Fibroblast of peridontal ligament (primary cell): ENCODE results near the gene SDCCAG8.

Experiments used
- DNase-seq: peaks from one replicate; pipeline ENCODE4 v3.0.0-alpha.2; 2010; ENCODE audit errors: extremely low read depth

SDCCAG8 gene

DNA sequence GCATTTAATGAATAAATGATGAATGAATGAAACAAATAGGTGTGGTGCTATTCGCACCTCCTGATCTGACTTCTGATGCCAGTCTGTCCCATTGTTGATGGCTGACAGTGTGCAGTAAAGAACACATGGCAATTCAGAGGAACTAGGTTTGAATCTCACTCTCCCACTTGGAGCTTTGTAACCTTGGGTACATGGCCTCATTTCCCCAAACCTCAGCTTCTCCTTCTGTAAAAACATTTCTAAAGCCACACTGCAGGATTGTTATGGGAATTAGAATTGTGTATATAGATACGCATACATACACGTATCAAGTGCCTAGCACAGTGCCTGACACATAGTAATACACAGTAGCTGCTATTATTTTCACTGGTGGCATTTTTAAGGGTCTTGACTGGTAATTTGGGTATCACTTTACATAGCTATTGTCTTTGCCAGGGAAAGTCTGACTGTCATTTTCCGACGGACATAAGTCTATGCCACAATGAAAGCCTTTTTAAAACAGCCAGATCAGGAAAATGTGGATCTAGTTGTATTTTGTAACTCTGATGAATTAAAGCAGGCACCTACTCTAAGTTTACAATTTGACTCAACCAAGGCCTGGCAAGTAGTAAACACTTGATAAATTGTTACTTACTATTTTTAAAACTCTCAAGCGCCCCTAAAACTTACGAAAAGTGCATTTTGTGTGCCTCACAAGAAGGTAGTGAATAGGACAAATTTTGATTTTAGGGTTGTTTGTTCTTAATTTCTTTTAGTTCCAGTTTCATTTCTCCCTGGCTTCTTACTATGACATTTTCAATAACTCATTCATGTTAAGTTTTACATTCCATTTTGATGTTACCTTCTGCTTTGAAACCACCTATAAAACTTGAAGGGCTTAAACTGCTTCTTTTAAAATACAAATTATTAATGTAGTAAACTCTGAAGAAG, 164.4 kb downstream of the SDCCAG8 start:
- peak; percentile 27 for DNase-seq

DNA sequence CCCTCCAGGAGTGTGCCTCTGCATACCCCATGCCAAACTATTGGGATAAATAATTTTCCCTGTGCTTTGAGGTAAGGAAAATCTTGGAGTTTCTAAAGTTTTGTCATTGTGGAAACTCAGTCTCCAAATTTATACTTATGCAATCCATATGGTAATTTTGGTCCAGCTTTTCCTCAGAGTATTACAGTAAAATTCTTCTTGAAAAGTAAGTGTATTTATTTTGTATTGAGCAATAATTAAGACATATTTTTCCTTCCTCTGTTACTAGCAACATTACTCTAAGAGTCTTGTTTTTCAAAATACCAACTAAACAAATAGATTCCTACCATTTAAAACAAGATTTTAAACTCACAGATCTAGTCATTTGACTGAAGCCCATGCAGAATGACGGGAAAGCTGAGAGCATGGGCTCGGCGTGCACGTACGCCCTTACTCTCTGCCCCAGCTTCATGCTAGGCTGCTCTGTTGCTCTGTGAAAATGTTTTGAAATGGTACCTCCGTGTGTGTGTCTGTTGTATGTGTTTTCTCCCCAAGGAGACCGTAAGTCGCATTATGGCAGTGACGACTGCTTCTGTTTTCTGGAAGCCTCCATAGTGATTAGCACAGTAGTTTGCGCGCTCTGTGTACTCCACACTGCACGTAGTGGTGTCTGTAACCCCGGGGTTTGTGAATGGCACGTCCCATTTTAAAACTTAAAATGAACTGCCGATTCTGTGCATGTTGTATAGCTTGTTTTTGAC, 165.3 kb downstream of the SDCCAG8 start:
- peak; percentile 37 for DNase-seq

DNA sequence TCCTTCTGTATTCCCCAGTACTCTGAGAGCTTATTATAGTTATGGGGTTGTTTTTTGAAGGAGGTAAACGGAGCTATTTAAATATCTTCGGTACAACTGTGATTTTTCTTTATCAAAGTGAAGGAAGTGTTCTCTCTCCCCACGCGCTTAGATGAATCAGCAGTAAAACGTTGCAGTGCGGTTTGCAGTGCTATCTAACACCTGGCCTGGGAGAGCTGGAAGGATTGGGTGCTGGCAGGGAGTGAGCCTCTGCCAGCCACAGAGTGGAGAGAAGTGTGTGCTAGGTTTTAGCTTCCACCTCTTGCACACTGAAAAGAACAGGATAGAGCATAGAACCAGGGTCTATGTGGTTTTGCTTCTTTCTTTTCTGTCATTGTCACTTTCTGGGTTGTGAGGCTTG, 165.9 kb downstream of the SDCCAG8 start:
- DNase-seq, result peak; percentile 75

DNA sequence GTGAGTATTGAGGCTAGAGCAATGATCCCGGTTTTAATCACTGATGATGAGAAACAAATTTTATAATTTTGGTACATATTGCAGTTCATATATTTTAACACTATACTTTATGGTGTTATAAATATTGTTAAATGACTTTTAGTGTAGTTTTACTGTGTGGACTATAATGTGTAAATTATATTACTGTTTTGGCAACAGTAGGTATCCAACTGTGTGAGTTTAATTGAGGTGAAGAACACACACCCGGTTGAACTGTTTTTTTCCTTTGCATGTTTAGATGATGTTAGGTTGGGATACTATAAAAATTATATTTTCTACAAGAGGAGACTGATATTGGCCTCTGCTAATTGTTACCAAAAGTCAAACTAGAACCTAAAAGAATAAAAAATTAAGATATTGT, 166.5 kb downstream of the SDCCAG8 start:
- no peak for DNase-seq

DNA sequence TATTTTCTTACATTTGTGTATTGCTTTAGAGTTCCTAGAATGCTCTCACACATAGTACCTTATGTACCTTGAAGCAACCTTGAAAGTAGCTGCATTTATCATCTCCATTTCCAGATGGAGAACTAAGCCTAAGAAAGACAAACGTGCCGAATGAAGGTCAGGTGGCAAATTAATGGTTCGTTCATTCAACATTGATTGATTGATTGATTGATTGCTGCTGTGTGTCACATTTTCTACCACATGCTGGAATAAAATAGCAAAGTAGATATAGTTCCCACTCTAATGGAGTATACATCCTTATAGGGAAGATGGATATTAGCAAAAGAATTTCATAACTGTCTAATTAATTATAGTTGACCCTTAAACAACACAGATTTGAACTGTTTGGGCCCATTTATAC, 172.2 kb downstream of the SDCCAG8 start:
- DNase-seq, result no peak

DNA sequence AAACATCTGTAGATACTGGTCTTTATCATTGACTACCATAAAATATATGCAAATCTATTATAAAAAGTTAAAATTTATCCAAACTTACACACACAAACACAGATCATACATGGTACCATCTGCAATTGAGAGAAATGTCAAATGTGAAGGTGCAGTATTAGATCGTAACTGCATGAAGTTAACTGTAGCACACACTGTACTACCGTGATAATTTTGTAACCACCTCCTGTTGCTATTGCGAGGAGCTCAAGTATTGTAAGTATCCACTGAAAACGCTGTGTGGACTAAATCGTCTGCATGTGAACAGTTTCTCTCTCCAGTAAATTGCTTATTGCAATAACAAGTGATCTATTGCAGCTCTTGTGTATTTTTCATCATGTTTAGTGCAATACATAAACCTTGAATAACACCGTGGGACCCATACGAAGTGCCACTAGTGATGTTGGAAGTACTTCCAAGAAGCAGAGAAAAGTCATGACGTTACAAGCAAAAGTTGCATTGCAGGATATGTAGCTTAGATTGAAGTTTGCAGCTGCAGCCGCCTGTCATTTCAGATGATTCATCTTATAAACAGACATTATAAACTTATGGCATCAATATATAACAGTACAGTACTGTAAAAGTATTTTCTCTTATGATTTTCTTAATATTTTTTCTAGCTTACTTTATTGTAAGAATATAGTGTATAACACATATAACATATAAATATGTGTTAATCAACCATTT, 172.9 kb downstream of the SDCCAG8 start:
- DNase-seq, result no peak

DNA sequence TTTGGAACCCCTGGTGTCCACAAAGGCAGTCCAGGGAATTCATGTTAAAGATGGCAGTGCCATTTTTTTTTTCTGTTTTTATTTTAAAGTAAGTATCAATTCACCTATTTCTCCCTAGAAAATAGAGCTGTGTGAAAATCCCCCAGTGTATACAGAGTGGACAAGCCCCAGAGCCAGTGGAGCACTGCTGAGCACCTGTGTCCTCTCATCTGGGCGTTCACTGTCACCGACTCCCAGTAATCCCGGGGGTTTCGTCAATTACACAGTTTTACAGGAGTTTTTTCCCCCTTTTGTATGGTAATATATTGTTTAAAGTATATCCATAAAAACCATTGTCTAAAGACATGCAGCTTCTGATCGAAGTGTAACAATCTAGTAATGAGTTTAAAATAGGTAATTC, 175.8 kb downstream of the SDCCAG8 start:
- DNase-seq, result no peak

DNA sequence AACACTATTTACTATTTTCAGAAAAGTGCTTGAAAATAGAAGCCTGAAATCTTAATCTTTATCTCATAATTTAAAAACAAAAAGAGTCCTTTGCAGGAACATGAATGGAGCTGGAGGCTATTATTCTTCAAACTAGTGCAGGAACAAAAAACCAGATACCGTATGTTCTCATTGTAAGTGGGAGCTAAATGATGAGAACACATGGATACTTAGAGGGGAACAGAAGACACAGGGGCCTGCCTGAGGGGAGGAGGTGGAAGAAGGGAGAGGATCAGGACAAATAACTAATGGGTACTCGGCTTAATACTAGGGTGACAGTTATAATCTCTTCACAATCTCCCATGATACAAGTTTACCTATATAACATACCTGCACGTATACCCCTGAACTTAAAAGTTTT, 176.3 kb downstream of the SDCCAG8 start:
- no peak for DNase-seq

DNA sequence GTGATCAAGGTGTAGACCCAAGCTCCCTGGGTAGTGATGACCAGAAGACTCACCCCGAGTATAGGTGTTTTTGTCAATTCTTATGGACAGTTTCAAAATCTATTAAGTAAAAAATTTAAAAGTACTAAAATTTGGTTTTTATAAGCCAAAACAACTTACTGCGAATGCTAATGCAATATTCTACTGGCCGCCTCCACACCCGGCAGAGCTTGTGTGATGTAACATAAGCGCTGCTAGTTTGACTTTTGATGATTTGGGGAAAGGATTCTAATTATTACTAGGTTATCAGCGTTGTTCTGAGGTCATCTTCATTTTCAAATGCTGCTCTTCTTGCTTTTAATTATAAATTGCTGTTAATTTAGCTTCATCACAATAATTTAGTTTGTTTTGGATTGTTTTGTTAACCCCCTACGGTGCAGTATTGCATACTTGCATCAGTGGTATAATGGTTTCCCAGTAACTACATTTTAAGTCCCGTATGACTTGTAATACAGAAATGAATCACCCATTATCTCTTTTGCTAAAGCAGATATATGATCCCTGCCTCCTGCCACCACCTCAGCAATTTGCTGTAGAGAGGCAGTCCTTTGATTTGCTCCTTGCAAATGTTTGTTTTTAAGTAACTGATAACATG, 178.0 kb downstream of the SDCCAG8 start:
- peak; percentile 45 for DNase-seq

DNA sequence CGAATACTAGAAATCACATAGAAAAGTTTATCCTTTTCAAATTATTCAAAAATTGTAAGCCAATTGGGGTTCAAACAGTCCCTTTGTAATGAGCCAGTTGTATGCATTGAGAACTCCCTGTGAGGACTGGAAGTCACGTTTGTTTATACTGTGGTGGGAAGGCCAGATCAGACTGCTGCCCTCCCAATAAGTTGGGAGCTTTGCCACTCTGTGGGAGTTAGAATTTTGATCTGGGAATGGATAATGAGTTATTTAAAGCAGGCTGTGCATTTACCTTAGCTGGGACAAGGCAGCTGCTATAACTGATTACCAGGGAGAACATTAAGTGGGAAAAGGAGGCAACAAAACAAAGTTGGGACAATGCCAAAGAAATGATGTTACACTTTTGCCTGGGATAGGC, 178.8 kb downstream of the SDCCAG8 start:
- peak; percentile 67 for DNase-seq

DNA sequence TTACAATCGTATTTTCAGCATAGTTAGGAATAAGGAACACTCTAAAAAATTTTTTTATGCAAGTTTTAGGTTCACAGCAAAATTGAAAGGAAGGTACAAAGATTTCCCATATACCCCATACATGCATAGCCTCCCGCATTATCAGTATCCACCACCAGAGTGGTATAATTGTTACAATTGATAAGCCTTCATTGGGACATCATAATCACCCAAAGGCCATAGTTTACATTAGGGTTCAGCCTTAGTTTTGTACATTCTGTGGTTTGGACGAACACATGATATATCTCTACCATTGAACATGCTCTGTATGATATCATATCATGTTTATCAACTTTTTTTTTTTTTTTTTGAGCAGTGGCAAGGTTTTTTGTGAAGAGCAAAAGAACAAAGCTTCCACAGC, 180.0 kb downstream of the SDCCAG8 start:
- no peak for DNase-seq

DNA sequence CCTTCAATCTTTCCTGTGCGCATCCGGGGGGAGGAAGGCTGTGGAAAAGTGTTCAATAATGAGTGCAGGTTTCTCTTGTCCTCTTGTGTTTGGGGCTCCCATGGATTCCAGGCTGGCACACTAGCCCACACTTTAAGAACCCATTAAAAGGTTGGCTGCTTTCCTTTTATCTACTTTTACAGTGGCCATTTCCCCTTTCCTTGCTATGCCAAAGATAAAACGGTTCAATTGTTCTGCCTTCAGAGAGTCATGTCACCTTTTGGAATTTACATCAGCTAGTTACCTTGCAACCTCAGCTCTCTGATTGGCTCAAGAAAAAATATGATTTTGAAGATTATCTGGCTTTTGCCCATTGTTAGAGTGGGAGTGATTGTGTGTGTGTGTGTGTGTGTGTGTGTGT, 182.3 kb downstream of the SDCCAG8 start:
- no peak for DNase-seq

DNA sequence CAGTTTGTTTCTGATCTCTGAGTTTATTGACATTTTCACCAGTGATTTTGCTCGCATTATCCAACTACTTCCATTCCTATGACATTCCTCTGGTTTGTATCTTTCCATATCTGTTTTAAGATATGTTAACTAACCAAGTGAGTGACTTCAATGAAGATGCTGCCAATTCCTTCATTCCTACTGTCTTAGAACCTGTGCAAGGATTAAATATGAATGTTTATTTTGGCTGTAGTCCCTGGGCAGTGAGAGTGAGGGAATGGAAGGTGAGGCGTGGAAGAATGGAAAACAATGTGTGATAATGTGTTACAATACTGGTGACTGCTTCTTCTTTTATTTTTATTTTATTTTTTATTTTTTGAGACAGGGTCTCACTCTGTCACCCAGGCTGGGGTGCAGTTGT, 183.0 kb downstream of the SDCCAG8 start:
- no peak for DNase-seq

DNA sequence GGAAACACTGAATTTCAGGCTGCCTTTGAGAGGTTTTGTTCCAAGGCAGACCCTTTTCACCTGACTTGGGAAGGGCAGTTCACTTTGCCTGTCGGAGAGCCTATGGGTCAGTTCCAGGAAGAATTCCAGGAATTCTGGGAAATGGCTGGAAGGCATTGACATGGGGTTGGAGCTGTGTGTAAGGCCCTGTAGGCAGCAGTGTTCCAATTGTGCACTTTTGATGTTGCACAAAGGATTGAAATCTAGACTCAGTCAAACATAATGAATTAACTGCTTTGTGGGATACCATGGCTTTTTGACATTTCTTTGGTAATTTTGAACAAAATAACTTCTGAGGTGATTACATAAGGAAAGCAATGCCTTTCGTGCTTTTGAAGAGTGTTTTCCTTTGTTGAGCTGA, 184.6 kb downstream of the SDCCAG8 start:
- DNase-seq, result no peak

DNA sequence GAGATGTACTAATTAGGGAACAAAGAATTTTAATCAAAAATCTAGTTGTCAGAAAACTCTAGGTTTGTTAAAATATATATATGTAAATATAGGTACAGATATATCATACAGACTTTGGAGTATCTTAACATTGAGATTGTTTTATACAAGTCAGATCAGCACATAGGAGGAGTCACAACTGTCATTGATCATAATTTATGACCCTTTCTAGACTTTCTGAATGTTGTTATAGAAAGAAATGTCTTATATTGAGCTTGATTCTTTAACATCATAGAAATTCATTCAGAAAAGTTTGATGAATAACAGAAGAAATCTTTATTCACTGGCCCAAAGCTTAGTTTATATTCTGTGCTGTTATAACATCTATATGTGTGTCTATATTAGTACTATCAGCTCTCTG, 185.8 kb downstream of the SDCCAG8 start:
- no peak for DNase-seq

DNA sequence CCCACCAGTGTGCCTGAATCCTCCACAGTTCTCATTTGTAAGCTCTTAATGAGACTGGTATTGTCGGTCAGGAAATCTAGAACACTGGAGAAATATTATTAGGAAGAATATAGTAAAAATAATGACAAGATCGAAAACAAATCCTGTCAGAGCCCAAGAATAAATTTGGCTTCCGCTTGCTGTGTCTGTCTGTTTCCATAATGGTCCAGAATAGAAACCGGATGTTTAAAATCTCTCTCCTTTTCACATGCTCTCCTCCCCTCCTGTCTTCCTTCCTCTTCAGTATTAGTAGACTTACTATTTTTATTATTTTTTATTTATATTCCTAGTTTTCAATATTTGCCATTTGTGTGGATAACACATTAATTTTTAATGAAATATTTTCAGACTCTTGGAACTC, 187.7 kb downstream of the SDCCAG8 start:
- DNase-seq, result no peak

DNA sequence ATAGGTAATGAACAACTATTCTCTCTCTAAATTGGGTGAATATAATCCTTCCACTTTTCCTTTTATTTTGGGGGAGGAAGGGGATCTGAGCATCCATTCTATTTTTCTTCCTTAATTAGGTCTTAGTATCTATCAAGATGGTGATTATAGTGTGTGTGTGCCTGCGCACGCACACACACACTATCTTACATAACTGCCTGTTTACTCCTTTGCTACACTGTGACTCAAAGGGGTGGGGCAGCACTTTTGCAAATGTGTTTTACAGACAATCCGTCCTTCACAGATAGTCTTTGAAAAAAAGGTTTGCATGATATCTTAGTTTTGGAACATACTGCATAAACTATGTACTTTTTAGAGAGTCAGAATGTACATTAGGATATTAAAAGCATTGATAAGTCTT, 191.5 kb downstream of the SDCCAG8 start:
- peak; percentile 68 for DNase-seq

DNA sequence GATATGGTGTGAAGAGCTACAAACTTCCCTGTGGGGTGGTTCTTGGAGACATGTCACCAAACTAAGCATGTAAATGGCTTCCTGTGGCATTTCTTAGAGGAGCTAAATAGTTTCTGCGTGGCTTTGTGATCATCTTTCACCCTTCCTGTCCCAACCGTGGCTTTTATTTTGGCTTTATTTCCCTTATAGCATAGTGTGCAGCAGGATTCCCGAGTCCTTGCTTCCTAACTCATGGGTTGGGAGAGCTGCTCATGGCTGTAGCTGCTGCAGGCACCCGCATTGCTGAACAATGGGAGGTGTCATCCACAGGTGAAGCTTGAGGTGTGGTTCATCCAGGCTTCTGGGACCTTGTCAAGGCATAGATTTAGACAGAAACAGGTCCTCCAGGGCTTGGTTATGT, 192.0 kb downstream of the SDCCAG8 start:
- DNase-seq, result no peak

DNA sequence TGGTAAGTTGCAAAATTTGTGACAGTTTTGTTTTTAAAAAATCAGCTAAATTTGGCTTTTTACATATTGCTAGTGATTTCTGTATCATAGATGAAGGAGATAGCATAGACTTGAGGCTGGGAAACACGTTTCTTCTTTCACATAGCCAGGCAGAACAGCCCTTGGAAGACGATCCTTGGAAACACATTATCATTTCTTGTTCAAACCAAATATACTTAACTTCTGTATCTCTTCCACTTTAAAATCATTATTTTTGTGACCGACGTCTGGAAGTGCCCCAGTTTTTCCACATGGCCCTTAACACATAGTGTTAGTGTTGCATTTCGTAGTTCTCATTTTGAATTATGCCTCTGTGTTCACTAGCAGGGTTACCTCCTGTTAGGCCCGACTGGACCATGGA, 193.5 kb downstream of the SDCCAG8 start:
- no peak for DNase-seq

DNA sequence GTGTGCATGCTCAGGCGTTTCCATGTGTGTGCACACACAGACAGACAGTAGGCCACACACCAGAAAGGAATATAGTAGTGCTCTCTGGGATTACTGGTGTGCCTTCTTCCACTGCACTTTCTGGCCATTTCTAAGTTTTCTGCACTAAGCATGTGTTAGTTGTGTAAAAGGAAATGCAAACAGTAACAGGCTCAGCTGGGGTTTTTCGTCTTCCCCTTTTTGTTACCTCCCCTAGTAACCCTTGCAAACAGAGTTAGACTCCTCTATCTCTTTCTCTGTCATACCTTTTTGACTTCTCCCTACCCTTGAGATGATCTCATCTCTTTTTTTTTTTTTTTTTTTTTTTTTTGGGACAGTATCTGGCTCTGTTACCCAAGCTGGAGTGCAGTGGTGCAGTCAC, 196.3 kb downstream of the SDCCAG8 start:
- DNase-seq, result no peak

DNA sequence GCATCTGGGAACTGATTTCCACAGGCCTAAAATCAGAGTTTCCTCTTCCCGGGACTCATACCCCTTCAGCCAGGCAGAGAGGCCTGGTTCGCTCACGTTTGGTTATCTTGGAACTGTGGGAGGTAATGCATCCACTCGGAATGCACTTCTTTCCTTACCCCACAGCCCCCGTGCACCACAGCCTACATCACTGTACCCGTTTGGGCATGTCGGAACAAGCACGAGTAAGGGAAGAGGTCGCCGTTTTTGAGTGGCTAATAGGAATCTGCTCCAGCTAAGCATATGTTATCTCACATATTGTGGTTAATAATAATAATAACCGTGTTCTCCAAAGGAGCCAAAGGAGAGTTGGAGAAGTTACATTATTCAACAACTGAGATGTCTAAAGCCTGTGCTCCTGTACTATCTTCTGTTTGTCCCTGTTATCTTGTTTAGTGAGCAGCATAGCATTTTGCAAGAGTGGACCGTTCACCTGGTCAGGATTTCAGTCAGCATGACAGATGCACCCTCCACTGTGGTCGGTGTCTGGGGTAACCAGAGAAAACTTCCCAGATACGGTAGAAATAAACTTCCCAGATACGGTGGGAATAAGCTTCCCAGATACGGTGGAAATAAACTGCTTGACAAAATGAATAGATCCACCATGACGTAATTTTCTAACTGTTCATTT, 198.6 kb downstream of the SDCCAG8 start:
- DNase-seq, result no peak
